Uterus (tissue), 2 donors: ENCODE results near the gene GAST.

Experiments used
- POLR2A ChIP-seq, 2 donors: fragments of 450-650 bp; IDR thresholded peaks; one replicate each; pipeline ENCODE4 v1.6.1; 2016; ENCODE audit warnings: antibody characterized with exemption in 2 of 2, mild to moderate bottlenecking in 1 of 2, moderate library complexity in 1 of 2
- TF ChIP-seq, protein P1 (sequence below), 4 experiments: fragments of 200-600 bp in 2 of 4; fragments of 450-650 bp in 2 of 4; sonication (generic) in 2 of 4; IDR thresholded peaks; one replicate each; pipeline ENCODE4 v1.5.1; 2016 to 2019; ENCODE audit warnings: antibody characterized with exemption in 4 of 4, mild to moderate bottlenecking in 2 of 4, moderate library complexity in 1 of 4

DNA sequence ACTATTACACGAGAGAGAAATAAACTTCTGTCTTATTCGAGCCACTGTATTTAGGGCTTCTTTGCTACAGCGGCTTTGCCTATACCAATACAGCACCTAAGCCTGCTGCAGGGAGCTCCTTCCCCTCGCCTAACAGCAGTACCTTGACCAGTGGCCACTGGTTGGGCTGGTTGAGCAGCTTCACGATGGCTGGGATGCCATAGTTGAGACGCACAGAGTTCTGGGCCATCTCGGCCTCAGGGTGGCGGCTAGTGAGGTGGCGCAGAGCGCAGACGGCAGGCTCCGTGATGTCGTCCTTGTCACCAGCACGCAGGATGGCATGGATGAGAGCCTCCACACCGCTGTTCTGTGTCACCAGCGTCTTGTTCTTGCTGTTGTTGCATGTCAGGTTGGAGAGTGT lies 50.7 kb downstream of the GAST start:
- TF ChIP-seq, protein P1, sequence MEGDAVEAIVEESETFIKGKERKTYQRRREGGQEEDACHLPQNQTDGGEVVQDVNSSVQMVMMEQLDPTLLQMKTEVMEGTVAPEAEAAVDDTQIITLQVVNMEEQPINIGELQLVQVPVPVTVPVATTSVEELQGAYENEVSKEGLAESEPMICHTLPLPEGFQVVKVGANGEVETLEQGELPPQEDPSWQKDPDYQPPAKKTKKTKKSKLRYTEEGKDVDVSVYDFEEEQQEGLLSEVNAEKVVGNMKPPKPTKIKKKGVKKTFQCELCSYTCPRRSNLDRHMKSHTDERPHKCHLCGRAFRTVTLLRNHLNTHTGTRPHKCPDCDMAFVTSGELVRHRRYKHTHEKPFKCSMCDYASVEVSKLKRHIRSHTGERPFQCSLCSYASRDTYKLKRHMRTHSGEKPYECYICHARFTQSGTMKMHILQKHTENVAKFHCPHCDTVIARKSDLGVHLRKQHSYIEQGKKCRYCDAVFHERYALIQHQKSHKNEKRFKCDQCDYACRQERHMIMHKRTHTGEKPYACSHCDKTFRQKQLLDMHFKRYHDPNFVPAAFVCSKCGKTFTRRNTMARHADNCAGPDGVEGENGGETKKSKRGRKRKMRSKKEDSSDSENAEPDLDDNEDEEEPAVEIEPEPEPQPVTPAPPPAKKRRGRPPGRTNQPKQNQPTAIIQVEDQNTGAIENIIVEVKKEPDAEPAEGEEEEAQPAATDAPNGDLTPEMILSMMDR (IDR thresholded peaks at IDR 0.05): no peak
- TF ChIP-seq POLR2A (IDR thresholded peaks at IDR 0.05): no peak
